Cardiac atrium fibroblast (primary cell): ENCODE data around the gene EIF3L. TPM values are rescaled to one million over a fixed set of nuclear protein-coding genes. Genes with fewer than 3 reads are reported as not detected.

Experiments used
- total RNA-seq: library from RNA; depleted of rRNA; stranded (reverse); fragments of >200 nt; gene quantifications from 2 replicates; pipeline ENCODE4 v1.2.3, GENCODE V29; 2015

The EIF3L gene
- 432 and 441 TPM in 2 replicates for total RNA-seq

GRCh38 chr22:37849089-37849751 lies at the start of gene EIF3L:
EIF3L (plus strand) TSS chr22:37849419; CDS start chr22:37849450, 31 bp downstream.

DNA sequence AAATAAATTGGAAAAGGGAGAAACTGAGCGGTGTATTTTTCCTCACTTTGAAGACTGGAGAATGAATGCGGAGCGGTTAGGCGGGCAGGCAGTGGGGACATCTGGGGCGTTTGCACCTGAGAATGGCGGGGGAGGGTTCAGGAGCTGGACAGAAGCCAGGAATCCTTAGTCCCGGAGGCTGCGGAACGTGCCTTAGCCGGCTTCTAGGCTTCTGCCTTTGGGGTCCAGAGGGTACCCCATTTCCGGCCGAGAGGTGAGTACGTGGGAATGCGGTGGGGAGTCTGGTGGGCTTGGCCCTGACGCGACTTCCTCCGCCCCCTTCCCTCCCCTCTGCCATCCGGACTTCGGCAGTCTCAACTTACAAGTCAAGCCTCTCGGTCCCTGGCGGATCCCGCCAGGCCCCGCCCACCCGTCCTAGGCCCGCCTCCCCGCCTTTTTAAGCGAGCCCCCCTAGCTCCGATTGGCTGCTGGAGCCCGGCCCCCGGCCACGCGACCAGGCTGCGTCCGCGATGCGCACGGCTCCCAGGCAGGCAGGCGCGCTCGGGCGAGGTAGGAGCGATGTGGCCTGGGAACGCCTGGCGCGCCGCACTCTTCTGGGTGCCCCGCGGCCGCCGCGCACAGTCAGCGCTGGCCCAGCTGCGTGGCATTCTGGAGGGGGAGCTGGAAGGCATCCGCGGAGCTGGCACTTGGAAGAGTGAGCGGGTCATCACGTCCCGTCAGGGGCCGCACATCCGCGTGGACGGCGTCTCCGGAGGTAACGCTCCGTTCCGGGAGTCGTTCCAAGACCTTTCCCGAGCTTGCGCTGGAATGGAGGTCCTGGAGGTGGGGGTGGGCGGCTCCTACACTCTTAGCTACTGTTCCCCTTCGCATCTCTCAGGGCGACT lies 41.6 kb upstream of the EIF3L start, which contains the start of gene GCAT:
GCAT (plus strand) TSS at position 525 of the 884 bp plus-strand sequence; CDS start at position 559, 34 bp downstream.

GRCh38 chr22:37823134-37823985 lies 25.9 kb upstream of the EIF3L start, which contains the start of gene GALR3:
GALR3 (plus strand) TSS chr22:37823382; CDS start chr22:37823407, 25 bp downstream.

DNA sequence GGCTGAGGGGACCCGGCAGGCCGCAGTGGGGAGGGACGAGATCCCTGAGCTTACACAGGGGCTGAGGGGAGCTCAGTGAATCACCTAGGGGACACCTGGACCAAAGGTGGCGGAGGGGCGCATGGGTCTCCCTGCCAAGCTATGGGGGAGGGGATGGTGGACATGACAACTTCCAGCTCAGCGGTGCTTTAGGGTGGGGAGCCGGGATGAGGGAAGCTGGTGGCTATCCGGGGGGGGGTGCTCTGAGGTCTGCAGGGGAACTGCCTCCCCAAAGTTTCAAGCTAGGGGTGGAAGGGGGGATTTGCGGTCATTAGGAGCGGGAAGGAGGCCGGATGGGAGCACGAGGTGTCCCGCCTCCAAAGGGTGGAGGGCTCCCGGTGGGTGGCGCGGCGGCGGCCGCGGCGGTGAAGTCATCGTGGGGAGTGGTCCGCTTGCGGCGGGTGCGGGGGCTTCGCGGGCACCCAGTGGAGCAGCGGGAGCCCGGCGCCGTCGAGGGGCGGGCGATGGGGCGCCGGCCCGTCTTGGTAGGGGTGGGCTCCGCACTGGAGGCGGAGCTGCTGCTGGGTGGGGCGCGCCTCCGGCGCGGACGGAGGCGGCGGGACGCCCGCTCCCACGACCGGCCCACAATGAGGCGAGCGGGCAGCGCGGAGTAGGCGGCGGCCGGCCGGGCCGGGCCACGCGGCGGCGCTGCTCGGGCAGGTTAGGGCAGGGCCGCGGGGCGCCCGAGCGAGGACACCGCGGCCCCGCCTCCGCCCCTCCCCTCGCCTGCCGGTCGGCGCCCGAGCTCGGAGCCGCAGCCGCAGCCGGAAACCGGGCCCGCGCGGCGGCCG lies 56.5 kb downstream of the EIF3L start, which contains the start of gene MICALL1:
MICALL1 (plus strand) TSS at position 764 of the 830 bp plus-strand sequence. CDS start 126 bp downstream, outside the sequence.

Other genes starting within 250 kb of the EIF3L start
- 31.6 and 34.8 TPM in 2 replicates for gene GGA1, start 240.6 kb upstream of the EIF3L start, total RNA-seq
- gene SH3BP1, start 209.8 kb upstream of the EIF3L start, total RNA-seq: 14.3 and 16.1 TPM in 2 replicates
- 17.3 and 18.1 TPM in 2 replicates for gene PDXP, start 190.7 kb upstream of the EIF3L start, total RNA-seq
- 7,107 and 10,121 TPM in 2 replicates for gene LGALS1, start 173.8 kb upstream of the EIF3L start, total RNA-seq
- gene NOL12, start 163.1 kb upstream of the EIF3L start, total RNA-seq: 21.9 and 41.2 TPM in 2 replicates
- 147 and 167 TPM in 2 replicates for gene TRIOBP, start 152.4 kb upstream of the EIF3L start, total RNA-seq
- gene GCAT, start 41.5 kb upstream of the EIF3L start, total RNA-seq: 32.9 and 35.0 TPM in 2 replicates
- gene GALR3, start 26.0 kb upstream of the EIF3L start, total RNA-seq: not detected in 2 replicates
- gene ANKRD54, start 5.1 kb upstream of the EIF3L start, total RNA-seq: 19.0 and 30.0 TPM in 2 replicates
- gene MICALL1, start 56.9 kb downstream of the EIF3L start, total RNA-seq: 29.3 and 42.8 TPM in 2 replicates
- 0.32 TPM in 1 of 2 replicates, not detected in the other for gene C22orf23, start 104.2 kb downstream of the EIF3L start, total RNA-seq
- gene POLR2F, start 104.3 kb downstream of the EIF3L start, total RNA-seq: 75.5 and 93.0 TPM in 2 replicates
- not detected in 2 replicates for gene SOX10, start 135.1 kb downstream of the EIF3L start, total RNA-seq
- gene PICK1, start 208.0 kb downstream of the EIF3L start, total RNA-seq: 11.4 and 14.1 TPM in 2 replicates
- gene SLC16A8, start 234.8 kb downstream of the EIF3L start, total RNA-seq: 0.16 TPM in 1 of 2 replicates, not detected in the other